HuH-7 (cell line): Measurements from ENCODE around the gene DOK7.
"Not testable (repeated sequence)": the region's sequence is repeated elsewhere in the genome, so short reads cannot be mapped to it uniquely, and the experiment has no call there.

Experiments
- DNase-seq: peaks from one replicate; pipeline ENCODE4 v3.0.0; 2011; ENCODE audit warnings: low spot score

The DOK7 gene

DNA sequence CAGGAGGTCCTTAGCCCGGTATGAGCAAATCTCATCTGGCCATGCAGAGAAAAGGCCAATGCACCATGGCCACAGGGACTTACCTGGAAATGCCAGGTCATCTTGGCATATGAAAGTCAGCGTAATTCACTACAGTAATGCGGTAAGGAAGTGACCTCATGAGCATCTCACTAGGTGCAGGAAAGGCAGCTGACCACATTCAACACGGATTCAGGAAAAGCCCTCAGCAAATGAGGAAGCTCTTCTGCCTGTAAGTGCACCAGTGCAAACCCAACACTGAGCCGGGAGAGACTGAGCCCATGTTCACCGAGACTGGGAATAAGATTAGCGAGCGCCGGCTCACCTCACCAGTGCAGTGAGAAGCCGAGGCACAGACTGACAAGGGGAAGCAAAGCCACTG lies 45.4 kb downstream of the DOK7 start:
- DNase-seq = no peak

DNA sequence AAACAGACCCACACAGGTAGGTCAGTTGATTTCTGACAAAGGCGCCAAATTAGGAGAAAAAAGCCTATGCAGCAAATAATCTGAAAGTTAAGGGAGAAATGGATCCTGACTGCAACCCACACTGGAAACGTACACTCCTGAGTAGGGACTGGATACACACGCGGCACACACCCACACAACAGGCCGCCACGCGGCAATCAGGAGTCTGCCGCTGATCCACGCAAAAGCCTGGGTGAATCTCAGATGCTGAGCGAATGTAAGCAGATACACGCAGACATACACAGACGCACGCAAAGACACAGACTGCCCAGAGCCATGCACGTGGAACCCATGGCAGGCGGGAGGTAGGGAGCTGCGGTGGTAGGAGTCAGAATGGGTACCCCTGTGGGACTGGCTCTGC lies 47.4 kb downstream of the DOK7 start:
- DNase-seq = no peak

DNA sequence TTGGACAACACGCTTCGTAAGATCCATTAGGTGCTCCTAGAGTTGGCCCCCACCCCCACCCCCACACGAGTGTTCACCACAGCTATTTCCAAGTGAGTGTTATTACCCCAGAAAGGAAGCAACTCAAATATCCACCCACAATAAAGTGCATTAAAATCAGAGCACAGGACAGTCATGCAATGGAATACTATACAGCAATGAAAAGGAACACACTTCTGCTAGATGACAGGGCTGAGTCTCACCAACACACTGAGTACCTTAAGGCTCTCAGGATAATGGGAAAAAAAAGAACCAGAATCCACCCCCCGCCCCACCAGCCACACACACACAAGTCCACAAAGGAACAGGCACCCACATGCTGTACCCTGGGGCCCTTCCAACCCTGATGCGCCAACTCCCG lies 48.1 kb downstream of the DOK7 start:
- no peak for DNase-seq

DNA sequence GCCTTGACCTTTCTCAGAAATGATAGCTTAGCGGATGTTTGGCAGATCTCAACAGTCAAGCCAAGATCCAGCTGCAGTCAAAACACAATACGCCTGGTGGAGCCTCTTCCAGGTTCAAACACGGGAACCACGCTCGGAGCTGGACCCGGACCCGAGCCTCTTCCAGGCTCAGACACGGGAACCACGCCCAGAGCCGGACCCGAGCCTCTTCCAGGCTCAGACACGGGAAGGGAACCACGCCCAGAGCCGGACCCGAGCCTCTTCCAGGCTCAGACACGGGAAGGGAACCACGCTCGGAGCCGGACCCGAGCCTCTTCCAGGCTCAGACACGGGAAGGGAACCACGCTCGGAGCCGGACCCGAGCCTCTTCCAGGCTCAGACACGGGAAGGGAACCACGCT lies 48.5 kb downstream of the DOK7 start:
- DNase-seq = not testable (repeated sequence)

DNA sequence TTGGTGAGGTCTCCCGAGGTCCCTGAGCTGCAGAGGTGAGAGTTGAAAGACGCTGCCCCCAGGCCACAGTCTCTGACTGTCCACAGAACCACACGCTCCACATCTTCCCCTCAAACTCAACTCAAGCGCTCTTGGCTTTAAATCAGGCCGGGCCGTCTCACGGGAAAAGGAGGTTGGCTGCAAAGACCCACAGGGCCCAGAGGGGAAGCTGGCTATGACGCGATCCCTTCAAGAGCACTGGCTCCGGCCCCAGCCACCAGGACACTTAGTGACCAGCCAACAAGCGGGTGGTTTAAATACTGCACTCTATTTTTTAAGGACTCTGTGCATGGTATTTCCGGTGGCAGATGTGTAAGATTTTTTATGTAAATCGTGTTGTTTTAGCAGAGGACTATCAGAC lies 49.2 kb downstream of the DOK7 start:
- no peak for DNase-seq

DNA sequence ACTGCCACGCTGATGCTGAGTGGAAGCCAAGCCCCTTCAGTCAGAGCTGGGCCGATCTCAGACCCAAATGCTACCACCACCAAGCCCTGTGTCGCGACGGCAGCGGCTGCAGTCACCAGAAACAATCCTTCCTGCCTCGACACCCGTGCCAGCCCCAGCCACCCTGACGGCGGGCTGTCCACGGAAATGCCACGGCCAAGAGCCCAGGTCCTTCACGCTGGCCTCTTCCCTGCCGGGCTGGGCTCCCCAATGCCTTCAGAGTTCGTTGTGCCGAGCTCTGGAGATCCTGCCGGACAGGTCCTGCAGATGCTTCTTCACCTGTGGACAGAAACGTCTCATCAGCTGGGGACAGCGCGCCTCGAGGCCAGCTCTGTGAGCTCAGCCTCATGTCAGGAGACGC lies 49.6 kb downstream of the DOK7 start:
- no peak for DNase-seq

DNA sequence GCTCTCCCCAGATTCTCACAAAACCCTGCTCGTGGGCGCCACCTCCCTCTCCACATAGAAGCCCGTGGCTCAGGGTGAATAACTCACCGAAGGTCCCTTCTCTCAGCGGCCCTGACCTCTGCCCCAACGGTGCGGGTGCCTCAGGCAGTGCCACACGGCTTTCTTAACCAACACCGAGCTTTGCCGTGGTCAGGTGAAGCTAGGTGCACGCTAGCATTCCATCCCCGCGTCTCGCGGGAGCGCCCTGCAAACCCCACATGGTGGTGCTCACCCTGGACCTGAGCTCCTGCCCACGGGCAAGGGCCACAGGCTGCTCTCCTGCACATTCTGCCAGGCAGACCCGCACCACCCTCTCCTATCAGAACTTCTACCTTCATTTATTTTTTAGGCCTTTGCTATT lies 50.7 kb downstream of the DOK7 start:
- DNase-seq = no peak

DNA sequence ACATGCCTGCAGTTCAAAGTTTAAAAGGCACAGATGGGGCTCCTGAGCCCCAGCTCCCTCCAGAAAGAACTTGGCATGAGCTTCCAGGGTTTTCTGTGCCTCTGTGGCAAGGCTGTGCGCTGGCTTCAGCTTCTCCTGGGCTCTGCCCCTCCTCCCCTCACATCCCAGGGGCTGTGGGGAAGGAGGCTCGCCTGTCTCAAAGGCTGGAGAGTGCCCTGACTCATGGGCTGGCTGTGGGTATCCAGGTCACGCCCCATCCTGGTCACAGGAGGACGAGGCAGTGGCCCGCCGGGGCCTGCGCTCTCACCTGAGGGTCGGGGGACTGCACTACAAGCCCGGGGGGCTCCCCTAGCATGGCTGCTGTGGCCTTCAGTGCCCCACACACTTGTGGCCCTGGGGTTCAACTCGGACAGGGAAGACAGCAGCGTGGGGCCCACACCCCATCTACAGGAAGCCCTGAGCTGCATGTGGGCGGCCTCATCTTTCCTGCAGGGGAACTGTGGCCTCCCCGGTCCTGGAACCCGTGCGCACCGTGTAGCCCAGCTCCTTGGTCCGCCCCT lies 51.2 kb downstream of the DOK7 start:
- DNase-seq = no peak

DNA sequence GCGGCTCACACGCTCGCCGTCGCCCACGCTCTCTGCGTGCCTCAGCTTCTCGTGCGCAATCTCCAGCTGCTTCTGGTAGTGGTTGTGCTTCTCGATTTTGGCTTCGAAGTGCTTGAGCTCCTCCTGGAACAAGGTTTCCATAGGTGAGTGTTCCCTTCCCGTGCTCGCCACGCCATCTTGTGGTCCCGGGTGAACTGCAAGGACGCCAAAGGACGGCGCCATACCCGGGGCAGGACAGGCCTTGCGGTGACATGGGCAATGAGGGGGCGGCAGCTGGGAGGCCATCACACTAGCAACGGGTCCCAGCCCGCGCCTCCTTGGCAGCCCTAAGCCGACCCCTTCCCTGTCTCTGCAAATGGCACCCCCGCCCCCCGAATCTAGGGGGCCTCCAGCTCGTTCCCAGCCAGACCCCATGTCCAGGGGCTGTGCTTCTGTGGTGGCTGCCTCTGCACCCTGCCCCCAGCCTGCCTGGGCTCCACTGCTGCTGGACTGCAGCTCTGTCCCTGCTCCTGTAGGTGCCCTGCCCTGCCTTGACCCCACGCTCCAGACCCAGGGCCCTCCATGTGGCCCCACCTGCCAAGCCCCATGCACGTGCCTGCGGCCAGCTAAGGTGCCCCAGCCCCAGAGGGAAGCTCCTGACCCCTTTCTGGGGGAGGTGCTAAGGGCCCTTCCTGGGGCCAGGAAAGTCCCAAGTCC lies 51.8 kb downstream of the DOK7 start:
- no peak for DNase-seq

DNA sequence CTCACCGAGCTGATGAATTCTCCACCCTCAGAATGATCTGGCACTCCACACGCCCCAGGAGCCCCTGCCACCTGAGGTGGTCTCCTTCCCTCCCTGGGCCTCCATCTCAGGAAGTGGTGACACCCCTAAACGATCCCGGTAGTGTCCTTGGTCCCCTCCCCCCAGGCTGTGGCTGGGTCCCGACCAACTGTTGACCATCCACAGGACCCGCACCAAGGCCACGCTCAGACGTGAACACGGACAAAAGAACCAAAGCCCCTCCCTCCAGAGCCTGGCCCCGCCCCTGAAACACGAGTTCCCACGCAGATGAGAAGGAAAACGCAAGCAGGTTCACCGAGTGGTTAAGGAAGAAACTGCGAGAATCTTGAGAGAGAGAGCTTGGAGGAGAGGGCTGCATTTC lies 52.5 kb downstream of the DOK7 start:
- no peak for DNase-seq

DNA sequence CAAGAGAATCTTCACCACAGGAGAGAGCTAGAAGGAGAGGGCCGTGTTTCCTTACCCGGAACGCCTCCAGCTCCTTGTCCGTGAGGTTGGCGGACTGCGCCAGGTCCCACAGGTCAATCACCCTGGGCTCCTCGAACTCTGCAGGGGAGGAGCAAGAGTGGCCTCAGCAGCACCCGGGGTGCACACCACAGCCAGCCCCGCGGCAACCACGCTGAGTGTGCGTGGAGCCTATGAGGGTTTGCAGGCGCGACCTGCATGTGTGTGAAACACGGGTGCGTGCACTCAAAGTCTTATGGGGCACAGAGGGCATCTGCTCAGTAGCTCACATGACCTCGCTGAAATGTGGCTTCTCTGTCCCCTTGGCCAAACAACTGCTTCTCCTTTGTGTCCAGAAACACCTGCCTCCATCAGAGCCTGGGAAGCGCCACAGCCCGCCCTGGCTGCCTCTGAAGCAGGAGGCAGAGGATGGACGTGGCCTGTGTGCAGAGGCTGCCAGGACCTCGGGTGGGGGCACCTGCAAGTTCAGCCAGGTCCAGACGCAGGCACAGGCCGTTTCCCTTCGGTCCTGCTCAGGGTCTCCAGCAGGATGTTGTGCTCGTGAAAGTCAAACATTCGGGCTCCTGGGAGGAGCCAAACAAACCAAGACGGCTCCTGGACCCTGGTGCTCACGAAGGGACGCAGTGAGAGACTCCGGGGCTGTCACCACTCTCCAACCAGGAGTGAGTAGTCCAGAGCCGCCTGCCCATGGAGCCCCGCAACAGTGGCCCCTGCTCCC lies 53.1 kb downstream of the DOK7 start:
- DNase-seq = no peak

DNA sequence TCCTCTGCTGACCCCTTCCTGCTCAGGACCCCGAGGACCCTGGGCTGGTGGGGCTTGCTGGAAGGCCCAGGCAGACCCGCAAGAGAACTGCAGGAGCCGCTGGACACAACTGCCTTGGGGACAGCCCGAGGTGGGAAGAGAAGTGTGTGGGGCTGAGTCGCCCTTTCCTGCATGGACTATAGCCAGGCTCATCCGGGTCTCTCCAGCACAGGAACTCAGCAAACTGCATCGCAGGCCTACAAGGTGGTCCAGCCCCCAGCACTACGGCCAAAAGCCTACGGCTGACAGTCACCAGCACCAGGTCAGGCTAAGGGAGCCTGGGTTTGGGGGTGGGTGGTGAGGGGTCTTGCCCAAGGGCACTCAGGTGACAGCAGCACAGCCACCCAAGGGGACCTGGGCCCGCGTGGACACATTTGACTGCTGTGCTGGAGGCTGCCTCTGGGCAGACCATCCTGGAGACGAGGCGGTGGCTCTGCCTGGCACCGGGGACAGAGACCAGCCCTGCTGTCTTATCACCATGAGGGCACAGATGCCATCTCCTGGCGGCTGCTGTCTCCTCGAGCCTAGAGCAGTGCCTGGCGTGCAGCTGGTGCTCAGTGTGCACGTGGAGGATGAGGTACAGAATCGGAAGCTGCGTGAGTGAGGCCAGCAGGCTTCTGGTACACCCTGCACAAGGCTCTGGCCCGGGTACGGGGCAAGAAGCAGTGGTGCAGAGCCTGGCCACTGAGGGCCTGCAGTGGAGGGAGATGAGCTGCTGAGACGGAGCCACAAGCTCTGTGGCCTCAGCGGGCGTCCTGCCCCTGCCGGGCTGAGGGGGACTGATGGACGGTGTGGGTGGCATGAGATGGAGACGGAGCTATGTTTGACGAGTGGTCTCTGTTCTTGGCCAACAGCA lies 54.0 kb downstream of the DOK7 start:
- DNase-seq = no peak

DNA sequence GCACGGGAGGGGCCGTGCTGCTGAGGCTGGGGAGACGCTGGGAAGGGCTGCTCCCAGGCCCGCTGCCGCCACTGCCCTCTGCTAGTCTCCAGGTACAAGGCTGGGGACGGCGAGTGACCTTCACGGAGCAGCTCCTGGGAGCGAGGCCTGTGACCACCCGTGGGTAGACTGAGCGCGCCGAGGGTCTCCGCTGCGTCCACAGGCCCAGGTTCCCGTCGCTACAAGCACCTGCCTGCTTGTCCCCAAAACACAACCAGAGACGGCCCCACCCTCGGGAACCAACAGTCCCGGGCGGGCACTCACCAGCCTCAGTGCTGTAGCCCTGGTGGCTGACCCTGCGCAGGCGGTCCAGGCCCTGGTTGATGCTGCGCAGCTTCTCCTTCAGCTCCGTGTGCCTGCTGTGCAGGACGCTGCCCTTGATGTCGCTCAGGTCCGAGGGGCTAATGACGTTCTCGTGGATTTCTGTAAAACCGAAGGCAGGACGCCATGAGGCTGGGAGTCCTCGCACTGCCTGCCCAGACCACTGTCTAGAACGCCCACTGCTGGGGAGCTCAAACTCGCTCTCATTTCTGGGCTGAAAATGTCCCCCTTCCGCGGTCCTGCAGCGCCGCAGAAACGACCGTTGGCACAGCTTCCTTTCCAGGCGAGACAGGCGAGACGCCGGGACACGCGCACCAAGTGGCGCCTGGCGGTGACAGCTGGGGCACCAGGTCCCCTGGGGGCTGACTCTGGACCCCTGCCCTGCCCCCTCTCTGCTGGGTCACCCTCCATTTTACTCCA lies 54.8 kb downstream of the DOK7 start:
- no peak for DNase-seq

DNA sequence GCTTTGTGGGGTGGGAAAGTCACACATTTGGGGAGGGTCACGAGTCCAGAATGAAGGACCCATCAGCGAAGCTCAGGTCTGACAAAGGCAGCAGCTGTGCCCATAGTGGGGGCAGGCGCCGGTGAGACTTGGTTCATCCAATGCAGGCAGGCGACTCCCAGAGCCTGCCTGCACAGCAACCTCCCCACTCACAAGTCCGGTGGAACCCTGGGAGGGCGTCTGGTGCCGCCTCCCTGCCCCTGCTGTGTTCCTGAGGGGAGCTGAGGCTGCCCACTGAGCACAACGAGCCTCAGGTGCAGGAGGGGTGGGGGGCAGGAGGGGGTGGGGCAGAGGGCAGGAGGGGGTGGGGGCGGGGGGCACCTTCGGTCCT lies 55.4 kb downstream of the DOK7 start:
- DNase-seq = no peak

DNA sequence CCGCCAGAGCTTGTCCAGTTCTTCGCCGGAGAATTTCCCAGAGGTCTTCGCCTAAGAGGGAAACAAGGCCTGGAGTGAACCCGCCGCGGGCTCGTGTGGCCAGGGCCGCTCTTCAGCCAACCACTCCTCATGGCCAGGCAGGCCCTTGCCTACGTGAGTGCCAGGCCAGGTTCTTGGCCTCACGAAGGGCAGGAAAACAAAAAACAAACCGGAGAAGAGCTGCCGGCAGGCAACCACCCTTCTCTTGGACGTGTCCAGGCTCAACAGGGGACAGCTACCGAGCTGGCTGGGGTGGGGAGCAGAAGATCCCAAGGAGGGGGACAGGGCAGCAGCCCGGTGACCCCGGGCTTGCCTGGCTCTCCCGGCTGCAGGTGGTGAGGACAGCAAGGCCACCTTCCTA lies 55.8 kb downstream of the DOK7 start:
- DNase-seq = no peak

DNA sequence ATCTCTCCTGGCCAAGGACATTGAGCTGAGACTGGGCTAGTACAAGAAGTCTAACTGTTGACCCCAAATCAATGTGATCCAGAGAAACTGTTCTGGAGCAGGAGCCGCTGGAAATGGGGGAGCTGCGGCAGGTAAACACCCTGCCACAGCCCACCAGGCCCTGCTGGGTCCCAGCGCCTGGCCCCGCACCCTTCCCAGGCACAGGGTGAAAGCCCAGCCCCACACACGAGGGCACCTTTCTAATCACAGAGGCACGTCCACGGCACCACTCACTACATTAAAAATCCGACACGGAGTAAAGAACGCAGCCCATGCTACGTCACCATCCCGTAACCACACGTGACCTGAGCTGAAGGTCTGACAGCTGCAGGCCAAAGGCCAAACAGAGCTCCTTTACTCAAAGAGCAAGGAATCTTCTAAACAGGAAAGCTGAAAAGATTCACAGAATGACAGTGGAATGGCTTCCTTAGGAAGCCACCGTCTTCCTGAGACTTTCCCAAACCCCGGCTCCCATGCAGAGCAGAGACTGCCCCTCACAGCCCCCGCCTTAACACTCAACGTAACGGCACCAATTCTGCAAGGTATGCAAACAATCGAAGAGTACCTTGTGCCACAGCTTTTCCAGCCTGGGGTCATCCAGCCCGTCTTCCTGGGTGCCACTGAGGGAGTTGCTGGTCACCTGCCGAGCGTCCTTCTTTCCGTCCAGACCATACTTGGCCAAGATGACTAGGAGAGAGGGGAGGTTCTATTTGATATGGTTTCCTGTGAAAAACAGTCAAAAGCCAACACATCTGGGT lies 56.6 kb downstream of the DOK7 start:
- no peak for DNase-seq

DNA sequence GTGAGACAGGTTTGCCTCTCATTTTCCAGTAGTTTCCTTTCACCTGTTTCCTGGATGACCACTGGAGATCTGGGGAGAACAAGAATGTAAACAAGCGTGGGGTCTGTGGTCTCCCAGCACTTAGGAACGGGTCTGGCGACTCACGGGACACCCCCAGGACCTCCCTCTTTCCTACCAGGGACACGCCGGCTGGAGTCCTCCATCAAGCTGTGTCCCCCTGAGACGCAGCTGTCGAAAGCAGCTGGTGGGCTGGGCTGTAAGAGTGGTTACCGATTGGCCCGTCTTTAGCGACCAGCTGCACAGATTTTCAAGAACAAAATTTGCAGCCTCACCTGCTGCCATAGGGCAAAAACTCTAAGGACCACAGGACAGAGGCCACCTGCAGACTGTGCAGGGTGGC lies 57.2 kb downstream of the DOK7 start:
- DNase-seq = no peak

DNA sequence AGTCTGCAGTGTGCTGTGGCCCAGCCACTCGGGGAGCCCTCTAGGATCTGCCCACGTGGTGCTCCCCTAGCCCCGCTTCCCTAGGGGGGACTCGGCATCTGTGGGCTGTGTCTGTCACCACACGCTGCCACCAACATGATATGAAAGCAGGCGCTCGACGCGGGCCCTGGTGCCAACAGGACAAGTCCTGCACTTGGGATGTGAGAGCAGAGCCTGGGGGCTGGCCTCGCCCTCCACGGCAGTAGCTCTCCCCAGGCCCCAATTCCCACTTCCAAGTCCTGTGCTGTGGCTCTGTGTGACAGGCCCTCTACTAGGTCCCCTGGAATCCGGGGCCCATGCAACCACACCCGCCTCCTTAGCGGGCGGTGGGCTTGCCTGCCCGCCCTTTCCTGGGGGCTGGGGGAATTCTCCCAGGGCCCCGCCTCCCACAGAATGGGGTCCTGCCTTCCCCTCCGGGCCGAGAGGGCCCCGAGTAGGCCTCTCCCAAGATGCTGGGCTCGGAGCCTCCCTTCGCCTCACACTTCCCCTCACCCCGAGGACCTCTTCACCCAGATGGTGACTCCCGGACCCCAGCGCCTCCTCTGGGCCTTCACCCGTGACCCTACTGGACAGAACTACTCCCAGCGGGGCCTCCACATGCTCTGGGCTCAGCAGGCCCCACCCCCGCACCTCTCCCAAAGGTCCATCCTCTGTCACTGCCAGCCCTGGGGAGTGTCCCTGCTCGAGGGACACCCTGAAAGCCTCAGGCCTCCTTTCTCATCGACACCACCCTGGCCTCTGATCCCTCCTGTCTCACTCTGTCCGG lies 57.9 kb downstream of the DOK7 start:
- no peak for DNase-seq

DNA sequence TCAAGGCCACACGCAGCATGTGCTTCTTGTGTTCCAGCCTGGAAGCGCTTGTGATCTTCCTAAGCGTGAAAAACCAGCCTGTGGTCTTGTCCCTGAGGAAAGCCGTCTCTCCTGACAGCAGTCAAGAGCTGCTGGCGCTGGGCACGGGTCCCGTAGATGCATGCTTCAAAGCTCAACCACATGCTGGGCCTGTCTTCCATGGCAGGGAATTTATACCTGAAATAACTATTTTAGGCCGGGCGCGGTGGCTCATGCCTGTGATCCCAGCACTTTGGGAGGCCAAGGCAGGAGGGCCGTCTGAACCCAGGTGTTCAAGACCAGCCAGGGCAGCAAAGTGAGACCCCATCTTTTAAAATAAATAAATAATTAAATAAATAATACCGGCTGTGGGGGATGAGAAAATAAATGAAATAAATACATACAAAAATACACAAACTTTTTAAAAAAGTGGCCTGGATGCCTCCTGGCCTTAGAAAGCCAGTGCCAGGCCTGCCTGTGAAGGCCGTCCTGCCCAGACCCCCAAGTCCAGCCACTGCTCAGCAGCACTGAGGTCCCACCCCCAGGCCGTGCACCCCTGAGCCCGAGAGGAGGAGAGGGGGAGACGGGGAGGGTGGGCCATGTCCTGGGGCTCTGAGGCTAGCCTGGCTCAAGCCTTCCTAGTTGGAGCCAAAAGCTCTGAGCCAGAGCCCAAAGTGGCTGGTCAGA lies 58.7 kb downstream of the DOK7 start:
- no peak for DNase-seq

DNA sequence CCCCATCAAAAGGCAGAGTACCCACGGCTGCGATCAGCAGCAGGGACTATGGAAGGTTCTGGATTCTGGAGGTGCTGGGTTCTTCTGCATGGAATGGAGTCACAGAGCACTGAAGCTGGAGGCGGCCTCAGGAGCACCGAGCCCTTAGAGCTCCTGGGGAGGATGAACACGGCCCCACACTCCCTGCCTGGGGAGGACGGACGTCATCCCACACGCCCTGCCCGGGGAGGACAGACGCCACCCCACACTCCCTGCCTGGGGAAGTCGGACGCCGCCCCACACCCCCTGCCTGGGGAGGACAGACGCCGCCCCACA lies 59.2 kb downstream of the DOK7 start:
- no peak for DNase-seq
